ENCODE data around the gene OR10A2. TPM values are rescaled to one million over a fixed set of nuclear protein-coding genes. Genes with fewer than 3 reads are reported as not detected.
A peak's percentile ranks its signal among the peaks of the same experiment; 100 is the strongest.

OR10A2 gene
- total and polyA plus RNA-seq, 10 of the 15 experiments (the other 5 are each of a cell fraction or from before 2014, with no cell fraction given) = 0.04 to 0.06 TPM; not detected in 8

DNA sequence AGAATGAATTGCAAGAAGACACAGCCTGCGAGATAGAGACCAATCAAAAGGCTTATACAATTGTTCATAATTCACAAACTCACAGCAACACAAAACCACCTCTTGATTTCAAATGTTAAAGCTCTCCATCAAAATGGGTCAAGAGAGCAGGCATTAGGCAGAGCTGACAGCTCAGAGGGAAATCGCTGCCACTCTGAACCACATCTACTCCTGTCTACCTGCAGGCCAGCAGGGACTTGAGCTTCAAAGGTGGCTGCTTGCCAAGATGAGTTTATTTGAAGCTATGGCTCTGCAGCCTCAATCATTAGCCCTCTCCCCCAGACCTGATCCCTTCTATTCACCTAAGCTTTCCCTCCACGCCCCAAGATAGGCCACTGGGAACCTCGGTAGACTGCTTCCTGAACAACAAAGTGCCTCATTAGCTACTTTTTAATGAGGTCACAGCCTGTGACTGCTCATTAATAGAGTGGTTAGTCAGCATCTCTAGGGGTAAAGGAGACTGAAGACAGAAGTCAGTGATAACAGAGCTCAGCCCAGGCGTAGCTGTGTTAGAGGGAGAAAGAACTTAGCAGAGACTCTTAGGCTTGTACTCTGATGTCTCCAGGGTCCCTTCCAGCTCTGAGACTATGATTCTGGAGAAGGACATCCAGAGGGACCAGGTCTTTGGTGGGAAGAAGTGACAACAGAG is 38.6 kb upstream of the OR10A2 start:
- no peak overlapping the region for H3K27ac ChIP-seq (ENCODE audit: control insufficient read depth, insufficient read depth)
- BruUV-seq (replicated peaks) = no TSS peak
- in situ Hi-C loops (cut with MboI) = no loop called here
- H3K79me2 ChIP-seq (ENCODE audit: control insufficient read depth, insufficient read depth, low read length) = no peaks in the 10 kb centered on the region
- ChIA-PET SMC1A (ENCODE audit: uncharacterized antibody, unreplicated experiment) (interaction anchor here (1.1 kb wide), 1 partner anchor 69 kb away, joined by 3 read pairs; no protein-coding TSS in a partner anchor), CTCF (interaction anchor here (1.0 to 2.4 kb wide), 4 partner anchors 9 to 13 kb away, joined by 3 to 24 read pairs (median 4); no protein-coding TSS in a partner anchor), POLR2A (no interaction called here), RAD21 (ENCODE audit: unreplicated experiment) (no interaction called here)
- H3K9ac ChIP-seq (ENCODE audit: control insufficient read depth, insufficient read depth, low read length) = no peak overlapping the region
- FAIRE-seq (no peak), ATAC-seq (peak; percentile 71), DNase-seq (ENCODE audit: low read depth, low spot score) (no peak)
- H3K9me3 ChIP-seq (replicated peaks; ENCODE audit: control insufficient read depth, insufficient read depth, low read length) = no peaks in the 10 kb centered on the region
- no peaks in the 10 kb centered on the region for H3K4me1 ChIP-seq (ENCODE audit: control insufficient read depth, insufficient read depth, low read length)
- no peaks in the 10 kb centered on the region for H3K27me3 ChIP-seq (replicated peaks in 1 of 2; ENCODE audit: control insufficient read depth in 2 of 2, insufficient read depth in 2 of 2, low read length in 1 of 2)
- no peak overlapping the region for H2AFZ ChIP-seq (ENCODE audit: control insufficient read depth, low read depth, low read length)
- WGBS (ENCODE audit: insufficient coverage, insufficient replicate concordance, low lambda C conversion rate, missing lambda C conversion rate) = 29% methylated on average over 5 of the region's 5 CpGs
- no peaks in the 10 kb centered on the region for H3K36me3 ChIP-seq (ENCODE audit: control insufficient read depth in 2 of 2, insufficient read depth in 2 of 2, low read length in 1 of 2)
- no peak overlapping the region for H3K4me3 ChIP-seq
- intact Hi-C loops (cut with micrococcal nuclease; ENCODE audit: unreplicated experiment) = no loop called here
- no peak overlapping the region for H3K4me2 ChIP-seq (ENCODE audit: control insufficient read depth, insufficient read depth)
- no peaks in the 10 kb centered on the region for H4K20me1 ChIP-seq (ENCODE audit: control insufficient read depth, insufficient read depth)
- TF ChIP-seq, protein P1, sequence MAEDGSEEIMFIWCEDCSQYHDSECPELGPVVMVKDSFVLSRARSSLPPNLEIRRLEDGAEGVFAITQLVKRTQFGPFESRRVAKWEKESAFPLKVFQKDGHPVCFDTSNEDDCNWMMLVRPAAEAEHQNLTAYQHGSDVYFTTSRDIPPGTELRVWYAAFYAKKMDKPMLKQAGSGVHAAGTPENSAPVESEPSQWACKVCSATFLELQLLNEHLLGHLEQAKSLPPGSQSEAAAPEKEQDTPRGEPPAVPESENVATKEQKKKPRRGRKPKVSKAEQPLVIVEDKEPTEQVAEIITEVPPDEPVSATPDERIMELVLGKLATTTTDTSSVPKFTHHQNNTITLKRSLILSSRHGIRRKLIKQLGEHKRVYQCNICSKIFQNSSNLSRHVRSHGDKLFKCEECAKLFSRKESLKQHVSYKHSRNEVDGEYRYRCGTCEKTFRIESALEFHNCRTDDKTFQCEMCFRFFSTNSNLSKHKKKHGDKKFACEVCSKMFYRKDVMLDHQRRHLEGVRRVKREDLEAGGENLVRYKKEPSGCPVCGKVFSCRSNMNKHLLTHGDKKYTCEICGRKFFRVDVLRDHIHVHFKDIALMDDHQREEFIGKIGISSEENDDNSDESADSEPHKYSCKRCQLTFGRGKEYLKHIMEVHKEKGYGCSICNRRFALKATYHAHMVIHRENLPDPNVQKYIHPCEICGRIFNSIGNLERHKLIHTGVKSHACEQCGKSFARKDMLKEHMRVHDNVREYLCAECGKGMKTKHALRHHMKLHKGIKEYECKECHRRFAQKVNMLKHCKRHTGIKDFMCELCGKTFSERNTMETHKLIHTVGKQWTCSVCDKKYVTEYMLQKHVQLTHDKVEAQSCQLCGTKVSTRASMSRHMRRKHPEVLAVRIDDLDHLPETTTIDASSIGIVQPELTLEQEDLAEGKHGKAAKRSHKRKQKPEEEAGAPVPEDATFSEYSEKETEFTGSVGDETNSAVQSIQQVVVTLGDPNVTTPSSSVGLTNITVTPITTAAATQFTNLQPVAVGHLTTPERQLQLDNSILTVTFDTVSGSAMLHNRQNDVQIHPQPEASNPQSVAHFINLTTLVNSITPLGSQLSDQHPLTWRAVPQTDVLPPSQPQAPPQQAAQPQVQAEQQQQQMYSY (CRISPR knock-in tag; IDR thresholded peaks at IDR 0.05) = no peak
- TF ChIP-seq NFXL1 (IDR thresholded peaks at IDR 0.05; ENCODE audit: borderline replicate concordance) = no peak
- TF ChIP-seq CBX5 (IDR thresholded peaks at IDR 0.05; ENCODE audit: low read depth) = no peak
- no peak for TF ChIP-seq EGR1 (IDR thresholded peaks at IDR 0.05; ENCODE audit: borderline replicate concordance in 1 of 2, low read depth in 2 of 2, low read length in 2 of 2)
- TF ChIP-seq ZZZ3 (IDR thresholded peaks at IDR 0.05; ENCODE audit: control insufficient read depth, insufficient read length, low read depth) = no peak
- TF ChIP-seq, protein P2, sequence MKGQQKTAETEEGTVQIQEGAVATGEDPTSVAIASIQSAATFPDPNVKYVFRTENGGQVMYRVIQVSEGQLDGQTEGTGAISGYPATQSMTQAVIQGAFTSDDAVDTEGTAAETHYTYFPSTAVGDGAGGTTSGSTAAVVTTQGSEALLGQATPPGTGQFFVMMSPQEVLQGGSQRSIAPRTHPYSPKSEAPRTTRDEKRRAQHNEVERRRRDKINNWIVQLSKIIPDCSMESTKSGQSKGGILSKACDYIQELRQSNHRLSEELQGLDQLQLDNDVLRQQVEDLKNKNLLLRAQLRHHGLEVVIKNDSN (IDR thresholded peaks at IDR 0.05; ENCODE audit: borderline replicate concordance, extremely low read length, insufficient read depth, low read depth, low read length) = no peak
- TF ChIP-seq, protein P3, sequence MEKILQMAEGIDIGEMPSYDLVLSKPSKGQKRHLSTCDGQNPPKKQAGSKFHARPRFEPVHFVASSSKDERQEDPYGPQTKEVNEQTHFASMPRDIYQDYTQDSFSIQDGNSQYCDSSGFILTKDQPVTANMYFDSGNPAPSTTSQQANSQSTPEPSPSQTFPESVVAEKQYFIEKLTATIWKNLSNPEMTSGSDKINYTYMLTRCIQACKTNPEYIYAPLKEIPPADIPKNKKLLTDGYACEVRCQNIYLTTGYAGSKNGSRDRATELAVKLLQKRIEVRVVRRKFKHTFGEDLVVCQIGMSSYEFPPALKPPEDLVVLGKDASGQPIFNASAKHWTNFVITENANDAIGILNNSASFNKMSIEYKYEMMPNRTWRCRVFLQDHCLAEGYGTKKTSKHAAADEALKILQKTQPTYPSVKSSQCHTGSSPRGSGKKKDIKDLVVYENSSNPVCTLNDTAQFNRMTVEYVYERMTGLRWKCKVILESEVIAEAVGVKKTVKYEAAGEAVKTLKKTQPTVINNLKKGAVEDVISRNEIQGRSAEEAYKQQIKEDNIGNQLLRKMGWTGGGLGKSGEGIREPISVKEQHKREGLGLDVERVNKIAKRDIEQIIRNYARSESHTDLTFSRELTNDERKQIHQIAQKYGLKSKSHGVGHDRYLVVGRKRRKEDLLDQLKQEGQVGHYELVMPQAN (conservative IDR thresholded peaks at IDR 0.05) = no peak
- TF ChIP-seq ZNF274 (IDR thresholded peaks at IDR 0.05; ENCODE audit: insufficient read depth, insufficient read length) = no peak
- TF ChIP-seq SMARCA5 (IDR thresholded peaks at IDR 0.05) = no peak
- TF ChIP-seq, protein P4, sequence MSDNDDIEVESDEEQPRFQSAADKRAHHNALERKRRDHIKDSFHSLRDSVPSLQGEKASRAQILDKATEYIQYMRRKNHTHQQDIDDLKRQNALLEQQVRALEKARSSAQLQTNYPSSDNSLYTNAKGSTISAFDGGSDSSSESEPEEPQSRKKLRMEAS (IDR thresholded peaks at IDR 0.05; ENCODE audit: low read depth, low read length) = no peak
- TF ChIP-seq HDAC2 (IDR thresholded peaks at IDR 0.05) = no peak
- TF ChIP-seq ATF7 (IDR thresholded peaks at IDR 0.05; ENCODE audit: low read depth) = no peak
- no peak for TF ChIP-seq SPI1 (IDR thresholded peaks at IDR 0.05; ENCODE audit: borderline replicate concordance, insufficient read depth, low read depth, low read length)
- TF ChIP-seq, protein P5, sequence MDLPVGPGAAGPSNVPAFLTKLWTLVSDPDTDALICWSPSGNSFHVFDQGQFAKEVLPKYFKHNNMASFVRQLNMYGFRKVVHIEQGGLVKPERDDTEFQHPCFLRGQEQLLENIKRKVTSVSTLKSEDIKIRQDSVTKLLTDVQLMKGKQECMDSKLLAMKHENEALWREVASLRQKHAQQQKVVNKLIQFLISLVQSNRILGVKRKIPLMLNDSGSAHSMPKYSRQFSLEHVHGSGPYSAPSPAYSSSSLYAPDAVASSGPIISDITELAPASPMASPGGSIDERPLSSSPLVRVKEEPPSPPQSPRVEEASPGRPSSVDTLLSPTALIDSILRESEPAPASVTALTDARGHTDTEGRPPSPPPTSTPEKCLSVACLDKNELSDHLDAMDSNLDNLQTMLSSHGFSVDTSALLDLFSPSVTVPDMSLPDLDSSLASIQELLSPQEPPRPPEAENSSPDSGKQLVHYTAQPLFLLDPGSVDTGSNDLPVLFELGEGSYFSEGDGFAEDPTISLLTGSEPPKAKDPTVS (IDR thresholded peaks at IDR 0.05; ENCODE audit: low read depth, low read length) = no peak
